Liver (tissue), 9 donors: ENCODE data around the gene CDC20. TPM values are rescaled to one million over a fixed set of nuclear protein-coding genes. Genes with fewer than 3 reads are reported as not detected.

Experiments used
- DNase-seq: peaks from one replicate; pipeline ENCODE4 v3.0.0-alpha.2; 2017; ENCODE audit warnings: low spot score
- H3K27ac ChIP-seq, 2 donors: one replicate each; pipeline ENCODE4 v1.7.0; 2013; ENCODE audit warnings: inconsistent platforms in 2 of 2, low read length in 2 of 2, control low read depth in 1 of 2, low read depth in 1 of 2, mild to moderate bottlenecking in 1 of 2
- H3K27me3 ChIP-seq, 4 donors: one replicate each; pipeline versions ENCODE4 v1.6.1 to v1.7.0; 2013; ENCODE audit warnings: low read length in 3 of 4, inconsistent platforms in 1 of 4, mild to moderate bottlenecking in 1 of 4, moderate library complexity in 1 of 4; ENCODE audit not compliant: control insufficient read depth in 4 of 4, insufficient read depth in 4 of 4
- H3K36me3 ChIP-seq, 4 donors: one replicate each; pipeline versions ENCODE4 v1.6.1 to v1.7.0; 2013; ENCODE audit warnings: low read length in 3 of 4, mild to moderate bottlenecking in 3 of 4, low read depth in 1 of 4, moderate library complexity in 1 of 4; ENCODE audit not compliant: control insufficient read depth in 4 of 4, insufficient read depth in 3 of 4
- H3K4me1 ChIP-seq, 4 donors: one replicate each; pipeline versions ENCODE4 v1.6.1 to v1.7.0; 2013; ENCODE audit warnings: low read length in 3 of 4, mild to moderate bottlenecking in 3 of 4, moderate library complexity in 1 of 4; ENCODE audit not compliant: control insufficient read depth in 4 of 4, insufficient read depth in 4 of 4
- H3K4me3 ChIP-seq, 3 donors: one replicate each; pipeline versions ENCODE4 v1.6.1 to v1.7.0; 2013; ENCODE audit warnings: low read length in 3 of 3, control low read depth in 1 of 3, low read depth in 1 of 3, mild to moderate bottlenecking in 1 of 3
- H3K9ac ChIP-seq, 2 donors: one replicate each; pipeline ENCODE4 v1.7.0; 2013; ENCODE audit warnings: low read length in 2 of 2, mild to moderate bottlenecking in 2 of 2, moderate library complexity in 2 of 2, control low read depth in 1 of 2, low read depth in 1 of 2
- H3K9me3 ChIP-seq, 4 donors: one replicate each; pipeline versions ENCODE4 v1.6.1 to v1.7.0; 2013; ENCODE audit warnings: low read length in 3 of 4; ENCODE audit not compliant: control insufficient read depth in 4 of 4
- ATF3 ChIP-seq: IDR thresholded peaks from 2 replicates; pipeline ENCODE4 v1.6.1; 2016; ENCODE audit warnings: antibody characterized with exemption
- CTCF ChIP-seq: fragments of 150-350 bp; IDR thresholded peaks from 2 replicates; pipeline ENCODE4 v1.5.1; 2017; ENCODE audit warnings: improper control_type of control experiment, low read depth, low read length; ENCODE audit not compliant: missing input control
- EGR1 ChIP-seq, 2 donors: IDR thresholded peaks; 2 replicates each; pipeline ENCODE4 v1.6.1; 2016 to 2018; ENCODE audit warnings: antibody characterized with exemption in 2 of 2, low read depth in 2 of 2
- FOXA1 ChIP-seq: IDR thresholded peaks from 2 replicates; pipeline ENCODE4 v1.6.1; 2016; ENCODE audit warnings: antibody characterized with exemption
- FOXA2 ChIP-seq: IDR thresholded peaks from 2 replicates; pipeline ENCODE4 v1.6.1; 2016; ENCODE audit warnings: antibody characterized with exemption
- GABPA ChIP-seq, 2 donors: IDR thresholded peaks in 1 of 2; conservative IDR thresholded peaks in 1 of 2; 2 replicates each; pipeline ENCODE4 v1.6.1; 2016; ENCODE audit warnings: antibody characterized with exemption in 2 of 2, mild to moderate bottlenecking in 1 of 2, moderate library complexity in 1 of 2
- HNF4A ChIP-seq, 2 donors: conservative IDR thresholded peaks; 2 replicates each; pipeline ENCODE4 v1.6.1; 2016; ENCODE audit warnings: antibody characterized with exemption in 2 of 2, mild to moderate bottlenecking in 2 of 2
- HNF4G ChIP-seq: IDR thresholded peaks from 2 replicates; pipeline ENCODE4 v1.6.1; 2016; ENCODE audit warnings: antibody characterized with exemption
- JUND ChIP-seq, 2 donors: IDR thresholded peaks; 2 replicates each; pipeline ENCODE4 v1.6.1; 2016; ENCODE audit warnings: antibody characterized with exemption in 2 of 2
- MAX ChIP-seq: IDR thresholded peaks from 2 replicates; pipeline ENCODE4 v1.6.1; 2016; ENCODE audit warnings: antibody characterized with exemption
- NR2F2 ChIP-seq: IDR thresholded peaks from 2 replicates; pipeline ENCODE4 v1.6.1; 2016; ENCODE audit warnings: antibody characterized with exemption
- RAD21 ChIP-seq, 2 donors: IDR thresholded peaks; 2 replicates each; pipeline ENCODE4 v1.6.1; 2016; ENCODE audit warnings: antibody characterized with exemption in 2 of 2, mild to moderate bottlenecking in 2 of 2
- REST ChIP-seq: IDR thresholded peaks from 2 replicates; pipeline ENCODE4 v1.6.1; 2016; ENCODE audit warnings: antibody characterized with exemption, mild to moderate bottlenecking
- RXRA ChIP-seq, 2 donors: IDR thresholded peaks; 2 replicates each; pipeline ENCODE4 v1.6.1; 2017 to 2018; ENCODE audit warnings: antibody characterized with exemption in 2 of 2, mild to moderate bottlenecking in 1 of 2
- SP1 ChIP-seq: IDR thresholded peaks from 2 replicates; pipeline ENCODE4 v1.6.1; 2018; ENCODE audit warnings: antibody characterized with exemption, mild to moderate bottlenecking
- TAF1 ChIP-seq: conservative IDR thresholded peaks from 2 replicates; pipeline ENCODE4 v1.6.1; 2016; ENCODE audit warnings: antibody characterized with exemption, mild to moderate bottlenecking
- YY1 ChIP-seq: IDR thresholded peaks from 2 replicates; pipeline ENCODE4 v1.6.1; 2016; ENCODE audit warnings: antibody characterized with exemption, mild to moderate bottlenecking
- WGBS: extraction: QIAGEN DNeasy Blood & Tissue Kit; methylation state at CpG from one replicate; pipeline ENCODE4 v1.1.7; 2013; 5-methylcytosine and 5-hydroxymethylcytosine counted together
- polyA plus RNA-seq, 2 donors: library from polyadenylated mRNA; stranded (reverse) in 1 of 2; unstranded in 1 of 2; fragments of 200-250 nt in 1 of 2; fragments of >200 nt in 1 of 2; fragmentation: Nextera tagmentation in 1 of 2; extraction: Ambion mirVana in 1 of 2; gene quantifications; one replicate each; pipeline versions ENCODE4 v1.2.1 to v1.2.3, GENCODE V29; 2013 to 2015
- total RNA-seq, 2 donors: library from RNA; depleted of rRNA; stranded (reverse); fragments of >200 nt; gene quantifications; one replicate each; pipeline ENCODE4 v1.2.3, GENCODE V29; 2014
- TF ChIP-seq, protein P1 (sequence below): IDR thresholded peaks from 2 replicates; pipeline ENCODE4 v1.6.1; 2016; ENCODE audit warnings: antibody characterized with exemption
- donor health status: healthy.
- donor health status: healthy.
- donor health status: healthy.
- donor health status: healthy.
- donor health status: healthy.

The CDC20 gene
- total and polyA plus RNA-seq, 4 donors, result 0.25 to 73.4 (median 3.5) TPM

DNA sequence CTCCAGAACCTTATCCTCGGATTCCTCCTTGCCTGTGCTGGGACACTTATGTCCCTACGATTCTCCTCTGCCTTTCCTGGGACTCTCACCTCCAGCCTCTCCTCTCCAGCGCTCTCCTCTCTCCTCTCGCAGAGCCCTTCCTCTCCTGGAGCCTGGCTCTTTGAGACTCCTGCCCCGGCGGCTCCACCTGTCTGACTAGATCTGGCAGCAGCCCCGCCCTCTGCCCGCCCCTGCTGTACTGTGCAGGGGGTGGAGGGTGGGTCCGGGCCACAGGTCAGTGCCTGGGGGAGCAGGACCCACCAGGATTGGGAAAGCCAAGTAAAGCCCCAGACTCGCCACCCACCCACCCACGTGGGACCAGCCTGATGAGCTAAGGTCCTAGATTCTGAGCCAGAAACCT is 7.4 kb downstream of the CDC20 start:
- H3K36me3 ChIP-seq, result peaks cover 2 to 32% (median 19%) of the 10 kb centered on the region in 4 donors
- WGBS, result 71% methylated on average over 11 of the region's 11 CpGs
- no peak overlapping the region for H3K9ac ChIP-seq
- H3K27ac ChIP-seq, result no peak overlapping the region
- TF ChIP-seq MAX (no peak), ATF3 (no peak), HNF4G (no peak), REST (no peak), HNF4A (conservative IDR thresholded peaks at IDR 0.05) (no peak), GABPA (IDR thresholded peaks at IDR 0.05 in 1 of 2, conservative IDR thresholded peaks at IDR 0.05 in 1 of 2) (no peak), JUND (IDR thresholded peaks at IDR 0.05) (no peak), FOXA1 (no peak), RXRA (IDR thresholded peaks at IDR 0.05) (no peak), NR2F2 (no peak), RAD21 (IDR thresholded peaks at IDR 0.05) (no peak), CTCF (no peak), FOXA2 (no peak), EGR1 (IDR thresholded peaks at IDR 0.05; ENCODE audit: low read depth in 2 of 2) (no peak), YY1 (no peak), TAF1 (no peak), SP1 (no peak)
- TF ChIP-seq, protein P1, sequence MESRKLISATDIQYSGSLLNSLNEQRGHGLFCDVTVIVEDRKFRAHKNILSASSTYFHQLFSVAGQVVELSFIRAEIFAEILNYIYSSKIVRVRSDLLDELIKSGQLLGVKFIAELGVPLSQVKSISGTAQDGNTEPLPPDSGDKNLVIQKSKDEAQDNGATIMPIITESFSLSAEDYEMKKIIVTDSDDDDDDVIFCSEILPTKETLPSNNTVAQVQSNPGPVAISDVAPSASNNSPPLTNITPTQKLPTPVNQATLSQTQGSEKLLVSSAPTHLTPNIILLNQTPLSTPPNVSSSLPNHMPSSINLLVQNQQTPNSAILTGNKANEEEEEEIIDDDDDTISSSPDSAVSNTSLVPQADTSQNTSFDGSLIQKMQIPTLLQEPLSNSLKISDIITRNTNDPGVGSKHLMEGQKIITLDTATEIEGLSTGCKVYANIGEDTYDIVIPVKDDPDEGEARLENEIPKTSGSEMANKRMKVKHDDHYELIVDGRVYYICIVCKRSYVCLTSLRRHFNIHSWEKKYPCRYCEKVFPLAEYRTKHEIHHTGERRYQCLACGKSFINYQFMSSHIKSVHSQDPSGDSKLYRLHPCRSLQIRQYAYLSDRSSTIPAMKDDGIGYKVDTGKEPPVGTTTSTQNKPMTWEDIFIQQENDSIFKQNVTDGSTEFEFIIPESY, result no peak
- H3K4me3 ChIP-seq, result no peak overlapping the region
- H3K9me3 ChIP-seq, result no peaks in the 10 kb centered on the region
- peaks cover 7 to 22% (median 16%) of the 10 kb centered on the region in 4 donors for H3K4me1 ChIP-seq
- DNase-seq, result peak; percentile 79
- no peaks in the 10 kb centered on the region for H3K27me3 ChIP-seq
